IgD-negative memory B cell (primary cell): ENCODE measurements around the gene SFRP5. TPM values are rescaled to one million over a fixed set of nuclear protein-coding genes. Genes with fewer than 3 reads are reported as not detected.

Experiments
- H3K27ac Mint-ChIP-seq, 3 donors: one replicate each; pipeline ENCODE4 v1.8.0; 2020 to 2022; ENCODE audit warnings: mild to moderate bottlenecking in 3 of 3, mixed read lengths in 3 of 3, moderate library complexity in 1 of 3
- H3K27me3 Mint-ChIP-seq: one replicate; pipeline ENCODE4 v1.8.0; 2021; ENCODE audit warnings: mixed read lengths
- H3K36me3 Mint-ChIP-seq: one replicate; pipeline ENCODE4 v1.8.0; 2020; ENCODE audit warnings: mild to moderate bottlenecking, mixed read lengths
- H3K4me1 Mint-ChIP-seq, 3 donors: one replicate each; pipeline ENCODE4 v1.8.0; 2020 to 2022; ENCODE audit warnings: mixed read lengths in 3 of 3, mild to moderate bottlenecking in 1 of 3
- H3K4me3 Mint-ChIP-seq, 4 donors: one replicate each; pipeline ENCODE4 v1.8.0; 2020 to 2022; ENCODE audit warnings: mild to moderate bottlenecking in 4 of 4, mixed read lengths in 4 of 4, moderate library complexity in 3 of 4
- H3K9me3 Mint-ChIP-seq, 3 donors: one replicate each; pipeline ENCODE4 v1.8.0; 2020 to 2021; ENCODE audit warnings: mixed read lengths in 3 of 3, mild to moderate bottlenecking in 1 of 3
- polyA plus RNA-seq: library from polyadenylated mRNA; unstranded; fragments of 300-500 nt; fragmentation: Illumina TruSeq; gene quantifications from one replicate; pipeline ENCODE4 v1.2.3, GENCODE V29; 2021

Gene SFRP5
- polyA plus RNA-seq, 1 donor from 2014 or later: not detected

DNA sequence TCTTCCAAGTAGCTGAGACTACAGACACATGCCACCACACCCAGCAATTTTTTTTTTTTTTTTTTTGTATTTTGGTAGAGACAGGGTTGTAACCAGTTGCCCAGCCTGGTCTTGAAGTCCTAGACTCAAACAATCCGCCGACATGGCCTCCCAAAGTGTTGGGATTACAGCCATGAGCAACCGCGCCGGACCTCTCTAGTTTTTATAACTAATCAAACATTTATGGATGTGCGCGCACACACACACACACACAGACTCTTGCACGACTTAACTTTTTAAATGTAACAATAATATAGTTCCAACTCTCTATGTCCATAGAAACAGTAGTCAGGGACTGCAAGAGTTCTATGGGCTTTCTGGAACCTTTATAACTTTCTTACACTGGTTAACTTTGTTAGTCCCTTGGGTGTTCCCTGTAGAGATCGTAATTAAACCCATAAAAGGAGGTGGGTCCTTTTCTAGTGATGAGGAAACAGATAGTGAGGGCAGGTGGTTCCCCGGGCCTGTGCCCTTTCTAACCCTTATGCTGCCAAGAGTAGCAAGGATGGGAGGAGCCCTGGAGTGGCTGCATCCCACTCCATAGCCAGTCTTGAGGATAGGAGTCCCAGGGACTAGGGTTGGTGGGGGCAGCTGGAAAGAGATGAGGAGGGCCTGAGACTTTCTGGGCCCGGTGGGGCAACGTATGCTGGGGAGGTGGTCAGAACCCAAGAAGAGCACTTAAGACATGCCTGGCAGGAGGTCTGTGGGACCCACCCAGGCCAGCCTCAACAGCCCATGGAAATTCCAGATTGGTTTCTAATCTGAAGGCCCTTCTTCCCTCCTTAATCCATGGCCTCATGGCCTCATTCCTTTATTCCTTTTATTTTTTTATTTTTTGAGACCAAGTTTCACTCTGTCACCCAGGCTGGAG, 49.7 kb downstream of the SFRP5 start:
- H3K4me1 Mint-ChIP-seq: peaks cover 0 to 2% (median 0%) of the 10 kb centered on the region in 3 donors
- H3K36me3 Mint-ChIP-seq: peaks cover 1% of the 10 kb centered on the region

DNA sequence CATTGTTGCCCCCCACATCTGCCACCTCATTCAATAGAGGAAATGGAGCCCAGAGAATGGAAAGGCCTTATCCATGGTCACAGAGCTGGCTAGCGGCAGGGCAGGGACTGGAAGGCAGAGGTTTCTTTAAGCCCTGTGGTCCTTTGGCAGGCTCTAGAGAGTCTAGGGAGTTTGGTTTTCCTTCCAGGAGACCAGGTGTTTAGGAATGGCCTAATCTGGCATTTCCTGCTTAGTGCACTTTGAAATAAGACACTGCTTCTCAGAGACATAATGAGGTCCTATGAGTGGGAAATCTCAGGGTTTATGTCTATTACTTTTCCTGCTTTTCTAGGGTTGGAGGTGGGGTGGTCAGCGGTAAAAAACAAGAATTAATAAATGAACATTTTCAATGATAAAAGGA, 52.2 kb downstream of the SFRP5 start:
- peaks cover 1% of the 10 kb centered on the region for H3K36me3 Mint-ChIP-seq
- H3K27me3 Mint-ChIP-seq: peaks cover 7% of the 10 kb centered on the region
- H3K27ac Mint-ChIP-seq: peak overlapping the region in 1 of 3 donors; percentile 47
- peaks cover 2 to 5% (median 3%) of the 10 kb centered on the region in 3 donors for H3K4me1 Mint-ChIP-seq
- no peak overlapping the region for H3K4me3 Mint-ChIP-seq
- H3K9me3 Mint-ChIP-seq: no peaks in the 10 kb centered on the region

More for the DNA sequence above, 49.7 kb downstream of the SFRP5 start:
- Mint-ChIP-seq H3K4me3 (no peak overlapping the region), H3K9me3 (no peaks in the 10 kb centered on the region), H3K27me3 (peaks cover 12% of the 10 kb centered on the region), H3K27ac (no peak overlapping the region)

DNA sequence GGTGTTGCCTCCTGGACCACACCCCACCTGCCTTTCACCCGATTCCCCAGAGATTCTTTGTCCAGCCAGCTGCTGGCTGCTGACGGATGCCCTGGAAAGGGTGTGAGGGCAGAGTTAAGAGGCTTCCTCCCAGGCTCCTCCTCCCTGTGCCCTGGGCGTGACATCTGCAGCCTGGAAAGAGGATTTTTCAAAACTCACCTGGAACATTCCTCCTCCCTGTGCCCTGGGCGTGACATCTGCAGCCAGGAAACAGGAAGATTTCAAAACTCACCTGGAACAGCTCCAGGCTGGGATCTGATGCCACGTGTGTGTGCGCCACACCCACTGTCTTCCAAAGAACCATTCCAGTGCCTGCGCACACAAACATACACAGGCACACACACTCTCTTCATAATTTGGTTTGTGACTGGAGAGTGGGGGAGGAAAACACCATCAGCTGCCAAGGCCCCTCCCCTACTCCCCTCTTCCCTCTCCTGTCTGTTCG, 53.1 kb downstream of the SFRP5 start:
- peaks cover 2 to 9% (median 5%) of the 10 kb centered on the region in 3 donors for H3K4me1 Mint-ChIP-seq
- peaks cover 5% of the 10 kb centered on the region for H3K27me3 Mint-ChIP-seq
- peak overlapping the region in 1 of 3 donors; percentile 47 for H3K27ac Mint-ChIP-seq
- H3K9me3 Mint-ChIP-seq: no peaks in the 10 kb centered on the region
- peak overlapping the region in 1 of 4 donors; percentile 63 for H3K4me3 Mint-ChIP-seq
- H3K36me3 Mint-ChIP-seq: peaks cover 1% of the 10 kb centered on the region

DNA sequence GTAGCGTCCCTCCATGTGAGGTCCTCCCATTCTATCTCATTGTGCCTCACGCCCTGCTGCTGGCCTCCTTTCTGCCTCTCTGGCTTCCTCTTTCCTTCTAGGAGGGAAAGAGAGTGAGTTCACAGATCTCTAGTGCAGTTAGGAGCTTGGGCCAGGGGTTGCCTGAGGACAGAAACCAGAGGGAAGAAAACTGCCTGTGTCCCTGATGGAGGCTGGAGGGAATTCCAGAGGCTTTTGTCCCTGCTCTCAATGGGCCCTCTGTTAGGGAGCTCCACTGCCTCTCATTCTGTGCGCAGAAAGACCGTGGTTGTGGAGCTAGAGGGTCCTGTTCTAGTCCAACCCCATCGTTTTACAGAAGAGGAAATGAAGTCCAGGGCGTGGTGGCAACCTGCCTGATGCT, 53.6 kb downstream of the SFRP5 start:
- Mint-ChIP-seq H3K9me3 (no peaks in the 10 kb centered on the region), H3K36me3 (peaks cover 1% of the 10 kb centered on the region), H3K27me3 (peaks cover 2% of the 10 kb centered on the region), H3K4me1 (peaks cover 2 to 9% (median 5%) of the 10 kb centered on the region in 3 donors), H3K4me3 (no peak overlapping the region), H3K27ac (no peak overlapping the region)

DNA sequence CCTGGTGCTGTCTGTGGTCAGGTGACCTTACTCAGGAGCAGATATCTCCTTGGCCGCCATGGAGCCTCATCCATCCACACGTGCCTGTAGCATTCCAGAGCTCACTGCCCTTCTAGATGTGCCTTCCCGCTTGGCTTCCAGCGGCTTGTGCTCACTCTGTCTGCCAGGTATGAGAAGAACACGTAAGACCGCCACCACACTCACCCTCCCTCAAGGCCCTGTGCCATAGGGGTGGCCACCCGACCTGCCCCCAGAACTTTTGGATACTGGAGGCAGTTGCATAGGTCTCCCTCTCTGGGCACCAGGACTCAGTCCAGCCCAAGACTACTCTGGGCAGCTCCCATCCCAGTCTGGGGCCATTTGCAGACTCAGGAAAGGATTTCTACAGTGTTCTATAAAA, 54.2 kb downstream of the SFRP5 start:
- Mint-ChIP-seq H3K36me3 (peaks cover 1% of the 10 kb centered on the region), H3K9me3 (no peaks in the 10 kb centered on the region), H3K4me1 (peaks cover 5 to 9% (median 9%) of the 10 kb centered on the region in 3 donors), H3K27me3 (peaks cover 5% of the 10 kb centered on the region), H3K4me3 (no peak overlapping the region), H3K27ac (no peak overlapping the region)

Other genes with a start within 250 kb of the SFRP5 start
- not detected for gene ANKRD2, start 199.2 kb downstream of the SFRP5 start, polyA plus RNA-seq
- gene HOGA1, start 187.6 kb downstream of the SFRP5 start, polyA plus RNA-seq: not detected
- gene C10orf62, start 182.3 kb downstream of the SFRP5 start, polyA plus RNA-seq: not detected
- 2.1 TPM for gene MORN4, start 138.5 kb downstream of the SFRP5 start, polyA plus RNA-seq
- 10.0 TPM for gene PI4K2A, start 131.3 kb downstream of the SFRP5 start, polyA plus RNA-seq
- gene AVPI1, start 84.8 kb downstream of the SFRP5 start, polyA plus RNA-seq: 3.3 TPM
- gene MARVELD1, start 58.3 kb downstream of the SFRP5 start, polyA plus RNA-seq: 0.40 TPM
- gene ZFYVE27, start 34.9 kb downstream of the SFRP5 start, polyA plus RNA-seq: 35.4 TPM
- gene GOLGA7B, start 77.8 kb upstream of the SFRP5 start, polyA plus RNA-seq: not detected